Spleen (tissue), 11 donors: ENCODE results near the gene STON2. TPM values are rescaled to one million over a fixed set of nuclear protein-coding genes. Genes with fewer than 3 reads are reported as not detected.
A peak's percentile ranks its signal among the peaks of the same experiment; 100 is the strongest.

Source experiments
- DNase-seq: peaks from one replicate; pipeline ENCODE4 v3.0.0-alpha.2; 2020
- H3K27ac ChIP-seq, 8 donors: fragments of 200-600 bp; sonication (generic) in 7 of 8; 1 replicate in 4 of 8; 2 replicates in 4 of 8; pipeline versions ENCODE4 v1.5.0 to v1.8.0; 2016 to 2021; ENCODE audit warnings: inconsistent platforms in 4 of 8, mild to moderate bottlenecking in 4 of 8, moderate library complexity in 1 of 8
- H3K27me3 ChIP-seq, 7 donors: fragments of 200-600 bp; sonication (generic) in 6 of 7; replicated peaks in 1 of 7; 1 replicate in 4 of 7; 2 replicates in 3 of 7; pipeline versions ENCODE4 v1.5.0 to v1.8.0; 2016 to 2021; ENCODE audit warnings: inconsistent platforms in 3 of 7, mild to moderate bottlenecking in 1 of 7
- H3K36me3 ChIP-seq, 6 donors: fragments of 200-600 bp; sonication (generic) in 5 of 6; 1 replicate in 4 of 6; 2 replicates in 2 of 6; pipeline versions ENCODE4 v1.5.0 to v1.8.0; 2016 to 2021; ENCODE audit warnings: inconsistent platforms in 2 of 6
- H3K4me1 ChIP-seq, 6 donors: fragments of 200-600 bp; sonication (generic) in 5 of 6; 1 replicate in 3 of 6; 2 replicates in 3 of 6; pipeline versions ENCODE4 v1.5.0 to v1.8.0; 2016 to 2021; ENCODE audit warnings: inconsistent platforms in 3 of 6
- H3K4me3 ChIP-seq, 8 donors: fragments of 200-600 bp; sonication (generic) in 7 of 8; 1 replicate in 4 of 8; 2 replicates in 4 of 8; pipeline versions ENCODE4 v1.5.0 to v1.8.0; 2016 to 2021; ENCODE audit warnings: inconsistent platforms in 4 of 8, mild to moderate bottlenecking in 4 of 8, moderate library complexity in 2 of 8
- H3K9me3 ChIP-seq, 8 donors: fragments of 200-600 bp; sonication (generic) in 7 of 8; 1 replicate in 4 of 8; 2 replicates in 4 of 8; pipeline versions ENCODE4 v1.5.0 to v1.8.0; 2016 to 2021; ENCODE audit warnings: inconsistent platforms in 4 of 8
- CTCF ChIP-seq, 11 experiments: fragments of 200-600 bp in 7 of 11; fragments of 450-650 bp in 4 of 11; sonication (generic) in 4 of 11; IDR thresholded peaks in 8 of 11; conservative IDR thresholded peaks in 3 of 11; 1 replicate in 7 of 11; 2 replicates in 4 of 11; pipeline versions ENCODE4 v1.4.0 to v1.8.0; 2016 to 2021; ENCODE audit warnings: antibody characterized with exemption in 11 of 11, inconsistent platforms in 4 of 11, mild to moderate bottlenecking in 1 of 11
- POLR2A ChIP-seq, 3 donors: fragments of 450-650 bp; IDR thresholded peaks; one replicate each; pipeline ENCODE4 v1.5.1; 2017; ENCODE audit warnings: antibody characterized with exemption in 3 of 3, mild to moderate bottlenecking in 1 of 3
- POLR2AphosphoS5 ChIP-seq, 3 donors: sonication (generic); formaldehyde crosslinking; IDR thresholded peaks; one replicate each; pipeline ENCODE4 v1.5.1; 2017; ENCODE audit warnings: antibody characterized with exemption in 3 of 3
- WGBS, 5 donors: extraction: QIAGEN DNeasy Blood & Tissue Kit in 3 of 5; methylation state at CpG; one replicate each; pipeline versions ENCODE4 v1.1.5 to v1.1.7; 2013 to 2018; 5-methylcytosine and 5-hydroxymethylcytosine counted together
- intact Hi-C: fragments of 100-400 bp; cut with DNase I; formaldehyde crosslinking; loops from one replicate; pipeline ENCODE4 v1.15.0; 2023; ENCODE audit warnings: low total_unique reads
- polyA plus RNA-seq, 3 donors: library from polyadenylated mRNA; stranded (reverse); fragments of 200-250 nt; gene quantifications; one replicate each; pipeline ENCODE4 v1.2.1, GENCODE V29; 2013
- total RNA-seq, 7 donors: library from RNA; depleted of rRNA in 3 of 7; stranded (reverse); fragments of >200 nt in 3 of 7; fragmentation: NEBNext Ultra II Directional in 4 of 7; extraction: Animal tissue kit (Norgen Biotek cat#: 25700) in 4 of 7; gene quantifications; one replicate each; pipeline versions ENCODE4 v1.1.0 to v1.2.1, GENCODE V29; 2016 to 2021
- donor health status: healthy with polysubstance abuse.
- donor health status: DM: no; HTN: no; CAD: no; lungs with moderate emphysema.
- donor health status: DM: no; HTN: no; CAD: no.
- donor health status: Bipolar disorder and iron deficiency.
- donor health status: healthy.
- donor health status: DM: no; HTN: no; CAD: no.
- donor health status: DM: yes; HTN: yes; CAD: no.

Gene STON2
- total and polyA plus RNA-seq, 10 donors: 3.5 to 236 (median 167) TPM

GRCh38 chr14:81273961-81274575 lies 126.1 kb downstream of the STON2 start:
- H3K4me3 ChIP-seq: no peak overlapping the region
- H3K27me3 ChIP-seq: peaks cover 0 to 4% (median 0%) of the 10 kb centered on the region in 7 donors
- WGBS, 5 donors: 53 to 80% (median 68%) methylated on average over 3 of the region's 3 CpGs
- H3K36me3 ChIP-seq: peaks cover 0 to 19% (median 0%) of the 10 kb centered on the region in 6 donors
- no peaks in the 10 kb centered on the region for H3K9me3 ChIP-seq
- DNase-seq: no peak
- intact Hi-C loops: no loop called here
- peaks cover 8 to 60% (median 37%) of the 10 kb centered on the region in 6 donors for H3K4me1 ChIP-seq
- peak overlapping the region in 7 of 8 donors; percentile 23 to 68 (median 67) for H3K27ac ChIP-seq
- TF ChIP-seq POLR2AphosphoS5 (IDR thresholded peaks at IDR 0.05): no peak
- no peak for TF ChIP-seq POLR2A (IDR thresholded peaks at IDR 0.05)
- TF ChIP-seq CTCF (IDR thresholded peaks at IDR 0.05 in 8 of 11, conservative IDR thresholded peaks at IDR 0.05 in 3 of 11): no peak

GRCh38 chr14:81273521-81273920 lies 126.6 kb downstream of the STON2 start:
- WGBS, 5 donors: 67 to 84% (median 79%) methylated on average over 9 of the region's 9 CpGs
- intact Hi-C loops: no loop called here
- DNase-seq: no peak

GRCh38 chr14:81272317-81272716 lies 127.8 kb downstream of the STON2 start:
- Histone ChIP-seq H3K27me3 (peaks cover 0 to 4% (median 0%) of the 10 kb centered on the region in 7 donors), H3K27ac (peak overlapping the region in 4 of 8 donors; percentile 67), H3K36me3 (peaks cover 0 to 18% (median 0%) of the 10 kb centered on the region in 6 donors), H3K4me3 (no peak overlapping the region), H3K9me3 (no peaks in the 10 kb centered on the region), H3K4me1 (peaks cover 8 to 60% (median 37%) of the 10 kb centered on the region in 6 donors)
- WGBS, 5 donors: 78 to 96% (median 83%) methylated on average over 2 of the region's 2 CpGs
- DNase-seq: no peak
- intact Hi-C loops: no loop called here
- TF ChIP-seq POLR2AphosphoS5 (IDR thresholded peaks at IDR 0.05) (no peak), POLR2A (IDR thresholded peaks at IDR 0.05) (no peak), CTCF (IDR thresholded peaks at IDR 0.05 in 8 of 11, conservative IDR thresholded peaks at IDR 0.05 in 3 of 11) (no peak)

More at GRCh38 chr14:81273521-81273920, 126.6 kb downstream of the STON2 start:
- H3K27ac ChIP-seq: peak overlapping the region in 7 of 8 donors; percentile 23 to 68 (median 67)
- H3K36me3 ChIP-seq: peaks cover 0 to 19% (median 0%) of the 10 kb centered on the region in 6 donors
- H3K4me1 ChIP-seq: peaks cover 8 to 60% (median 37%) of the 10 kb centered on the region in 6 donors
- H3K9me3 ChIP-seq: no peaks in the 10 kb centered on the region
- no peak overlapping the region for H3K4me3 ChIP-seq
- TF ChIP-seq POLR2AphosphoS5 (IDR thresholded peaks at IDR 0.05): peak in 2 of 3 donors; percentile 24 to 47
- no peak for TF ChIP-seq CTCF (IDR thresholded peaks at IDR 0.05 in 8 of 11, conservative IDR thresholded peaks at IDR 0.05 in 3 of 11)
- peaks cover 0 to 4% (median 0%) of the 10 kb centered on the region in 7 donors for H3K27me3 ChIP-seq

GRCh38 chr14:81269979-81270375 lies 130.1 kb downstream of the STON2 start:
- peaks cover 0 to 16% (median 0%) of the 10 kb centered on the region in 6 donors for H3K36me3 ChIP-seq
- H3K4me1 ChIP-seq: peaks cover 5 to 44% (median 28%) of the 10 kb centered on the region in 6 donors
- peak overlapping the region in 7 of 8 donors; percentile 7 to 77 (median 58) for H3K27ac ChIP-seq
- no peak overlapping the region for H3K4me3 ChIP-seq
- WGBS, 5 donors: 69 to 84% (median 75%) methylated on average over 3 of the region's 3 CpGs
- intact Hi-C loops: loop anchor here (2.0 kb wide), 1 partner anchor 189 kb away; no protein-coding TSS in a partner anchor
- no peak for DNase-seq
- H3K27me3 ChIP-seq: no peaks in the 10 kb centered on the region
- no peaks in the 10 kb centered on the region for H3K9me3 ChIP-seq
- TF ChIP-seq POLR2A (IDR thresholded peaks at IDR 0.05) (no peak), CTCF (IDR thresholded peaks at IDR 0.05 in 8 of 11, conservative IDR thresholded peaks at IDR 0.05 in 3 of 11) (no peak), POLR2AphosphoS5 (IDR thresholded peaks at IDR 0.05) (no peak)
